Astrocyte (in vitro differentiated cells and primary cell): ENCODE data around the gene ARHGAP9. TPM values are rescaled to one million over a fixed set of nuclear protein-coding genes. Genes with fewer than 3 reads are reported as not detected.

Source experiments
- DNase-seq: peaks from one replicate; pipeline ENCODE4 v3.0.0-alpha.2; 2010; ENCODE audit warnings: low read depth
- FAIRE-seq: peaks from 2 replicates; lab custom pipeline; 2011; peaks lifted over from hg19 to GRCh38; lab: Jason Lieb, UNC
- H2AFZ ChIP-seq: 2 replicates; pipeline ENCODE4 v1.6.0; 2012; ENCODE audit warnings: low read depth, low read length, inconsistent platforms
- H3K27ac ChIP-seq: 2 replicates; pipeline ENCODE4 v1.5.1; 2011; ENCODE audit warnings: low read depth, low read length, inconsistent platforms
- H3K27me3 ChIP-seq: 2 replicates; pipeline ENCODE4 v1.6.0; 2011; ENCODE audit warnings: low read length, inconsistent platforms; ENCODE audit not compliant: insufficient read depth
- H3K36me3 ChIP-seq: 2 replicates; pipeline ENCODE4 v1.5.1; 2011; ENCODE audit warnings: low read length, inconsistent platforms; ENCODE audit not compliant: insufficient read depth
- H3K4me1 ChIP-seq: 2 replicates; pipeline ENCODE4 v1.5.1; 2011; ENCODE audit warnings: low read length, inconsistent platforms; ENCODE audit not compliant: insufficient read depth
- H3K4me2 ChIP-seq: 2 replicates; pipeline ENCODE4 v1.6.0; 2012; ENCODE audit warnings: low read length, inconsistent platforms
- H3K4me3 ChIP-seq: 2 replicates; pipeline ENCODE4 v1.5.1; 2011; ENCODE audit warnings: low read depth, mild to moderate bottlenecking, low read length, inconsistent platforms; ENCODE audit not compliant: insufficient read depth
- H3K79me2 ChIP-seq: 2 replicates; pipeline ENCODE4 v1.6.0; 2012; ENCODE audit warnings: mild to moderate bottlenecking, low read length, inconsistent platforms; ENCODE audit not compliant: insufficient read depth
- H3K9ac ChIP-seq: 2 replicates; pipeline ENCODE4 v1.6.0; 2012; ENCODE audit warnings: mild to moderate bottlenecking, low read length, inconsistent platforms
- H3K9me3 ChIP-seq: 2 replicates; pipeline ENCODE4 v1.5.1; 2012; ENCODE audit warnings: low read depth, mild to moderate bottlenecking, low read length, inconsistent platforms; ENCODE audit not compliant: insufficient read depth
- H4K20me1 ChIP-seq: 2 replicates; pipeline ENCODE4 v1.6.0; 2012; ENCODE audit warnings: low read length, inconsistent platforms; ENCODE audit not compliant: insufficient read depth
- H3K27ac Mint-ChIP-seq: one replicate; pipeline ENCODE4 v1.8.0; 2021; ENCODE audit warnings: mild to moderate bottlenecking, mixed read lengths; ENCODE audit not compliant: unreplicated experiment
- H3K27me3 Mint-ChIP-seq: one replicate; pipeline ENCODE4 v1.8.0; 2021; ENCODE audit warnings: low read depth, mixed read lengths; ENCODE audit not compliant: unreplicated experiment
- H3K36me3 Mint-ChIP-seq: one replicate; pipeline ENCODE4 v1.8.0; 2021; ENCODE audit warnings: low read depth, mixed read lengths; ENCODE audit not compliant: unreplicated experiment
- H3K4me1 Mint-ChIP-seq: one replicate; pipeline ENCODE4 v1.8.0; 2021; ENCODE audit warnings: low read depth, mixed read lengths; ENCODE audit not compliant: unreplicated experiment
- H3K4me3 Mint-ChIP-seq: one replicate; pipeline ENCODE4 v1.8.0; 2021; ENCODE audit warnings: mild to moderate bottlenecking, moderate library complexity, mixed read lengths; ENCODE audit not compliant: unreplicated experiment
- H3K9me3 Mint-ChIP-seq: one replicate; pipeline ENCODE4 v1.8.0; 2021; ENCODE audit warnings: mild to moderate bottlenecking, mixed read lengths; ENCODE audit not compliant: unreplicated experiment
- EZH2 ChIP-seq: IDR thresholded peaks from 2 replicates; pipeline ENCODE4 v1.6.1; 2012; ENCODE audit warnings: mild to moderate bottlenecking, low read length, inconsistent platforms; ENCODE audit not compliant: insufficient read depth
- total RNA-seq: library from RNA; stranded (reverse); gene quantifications from 2 replicates; pipeline ENCODE4 v1.2.1, GENCODE V29; 2021
- TF ChIP-seq, protein P1 (sequence below): IDR thresholded peaks from 2 replicates; pipeline ENCODE4 v1.5.1; 2011; ENCODE audit warnings: low read depth, mild to moderate bottlenecking, inconsistent platforms, low read length, moderate library complexity; ENCODE audit not compliant: insufficient read depth

Gene ARHGAP9
- total RNA-seq, 1 donor from 2014 or later: 3.1 TPM

DNA sequence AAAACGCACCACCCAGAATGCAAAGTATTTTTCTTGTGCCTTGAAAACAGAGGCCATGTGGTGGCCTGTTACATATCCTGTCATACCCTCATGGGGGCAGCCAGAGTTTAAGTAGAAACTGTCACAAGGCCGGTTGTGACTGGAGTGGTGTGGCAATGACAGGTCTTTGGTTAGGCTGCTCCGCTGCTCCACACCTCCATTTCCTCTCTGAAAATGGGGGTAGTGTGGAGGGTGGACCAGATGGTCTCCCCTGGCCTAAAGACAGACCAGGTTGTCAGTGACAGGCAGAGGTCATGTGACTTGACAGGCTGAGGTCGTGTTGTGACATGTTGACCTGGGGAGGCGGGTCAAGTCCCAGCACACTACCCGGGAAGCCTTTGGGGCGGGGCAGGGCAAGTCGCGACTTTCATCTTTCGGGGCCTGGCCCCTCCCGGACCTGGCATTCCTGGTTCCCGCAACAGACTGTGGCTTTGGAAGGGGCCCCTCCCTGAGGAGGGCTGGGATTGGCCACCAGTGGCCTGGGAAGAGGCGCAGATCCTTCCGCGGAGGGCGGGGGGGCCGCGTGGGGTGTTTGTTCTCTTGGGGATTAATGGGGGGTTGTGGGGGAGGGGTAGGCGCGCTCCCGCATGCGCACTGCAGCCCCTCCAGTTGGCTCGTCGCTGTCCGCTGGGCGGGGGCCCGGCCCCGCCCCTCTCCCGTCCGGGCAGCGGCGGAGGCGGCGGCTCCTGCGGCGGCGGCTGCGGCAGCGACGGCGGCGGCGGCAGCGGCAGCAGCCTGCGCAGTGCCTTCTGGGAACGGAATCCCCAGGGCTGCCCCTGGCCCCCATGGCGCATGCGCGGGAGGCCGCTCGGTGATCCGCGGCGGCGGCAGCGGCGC, 42.6 kb upstream of the ARHGAP9 start, which contains the start of gene MBD6:
TSS of gene MBD6 (plus strand) at position 814 of the 876 bp plus-strand sequence. CDS start 1,480 bp downstream, outside the sequence.
- peaks cover 12% of the 10 kb centered on the region for H3K36me3 ChIP-seq
- no peaks in the 10 kb centered on the region for H3K9me3 ChIP-seq
- peak within 1 kb of the TSS; percentile 78 for H3K4me3 ChIP-seq
- H3K27ac ChIP-seq: peak within 1 kb of the TSS; percentile 91
- Mint-ChIP-seq H3K4me3 (peak within 1 kb of the TSS; percentile 93), H3K27me3 (no peaks in the 10 kb centered on the region), H3K9me3 (no peaks in the 10 kb centered on the region), H3K4me1 (peaks cover 41% of the 10 kb centered on the region), H3K27ac (peak within 1 kb of the TSS; percentile 99), H3K36me3 (peaks cover 17% of the 10 kb centered on the region)
- no peak for TF ChIP-seq EZH2
- TF ChIP-seq, protein P1, sequence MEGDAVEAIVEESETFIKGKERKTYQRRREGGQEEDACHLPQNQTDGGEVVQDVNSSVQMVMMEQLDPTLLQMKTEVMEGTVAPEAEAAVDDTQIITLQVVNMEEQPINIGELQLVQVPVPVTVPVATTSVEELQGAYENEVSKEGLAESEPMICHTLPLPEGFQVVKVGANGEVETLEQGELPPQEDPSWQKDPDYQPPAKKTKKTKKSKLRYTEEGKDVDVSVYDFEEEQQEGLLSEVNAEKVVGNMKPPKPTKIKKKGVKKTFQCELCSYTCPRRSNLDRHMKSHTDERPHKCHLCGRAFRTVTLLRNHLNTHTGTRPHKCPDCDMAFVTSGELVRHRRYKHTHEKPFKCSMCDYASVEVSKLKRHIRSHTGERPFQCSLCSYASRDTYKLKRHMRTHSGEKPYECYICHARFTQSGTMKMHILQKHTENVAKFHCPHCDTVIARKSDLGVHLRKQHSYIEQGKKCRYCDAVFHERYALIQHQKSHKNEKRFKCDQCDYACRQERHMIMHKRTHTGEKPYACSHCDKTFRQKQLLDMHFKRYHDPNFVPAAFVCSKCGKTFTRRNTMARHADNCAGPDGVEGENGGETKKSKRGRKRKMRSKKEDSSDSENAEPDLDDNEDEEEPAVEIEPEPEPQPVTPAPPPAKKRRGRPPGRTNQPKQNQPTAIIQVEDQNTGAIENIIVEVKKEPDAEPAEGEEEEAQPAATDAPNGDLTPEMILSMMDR: no peak
- peaks cover 71% of the 10 kb centered on the region for H4K20me1 ChIP-seq
- peaks cover 60% of the 10 kb centered on the region for H3K79me2 ChIP-seq
- FAIRE-seq: no peak
- peaks cover 52% of the 10 kb centered on the region for H3K4me1 ChIP-seq
- DNase-seq: peak; percentile 86
- H3K4me2 ChIP-seq: peak within 1 kb of the TSS; percentile 95
- peak within 1 kb of the TSS; percentile 85 for H3K9ac ChIP-seq
- H3K27me3 ChIP-seq: no peaks in the 10 kb centered on the region
- H2AFZ ChIP-seq: peak within 1 kb of the TSS; percentile 47

GRCh38 chr12:57521525-57522010, 41.9 kb upstream of the ARHGAP9 start:
- Histone ChIP-seq H3K4me2 (peak overlapping the region; percentile 86), H2AFZ (peak overlapping the region; percentile 30), H3K27ac (peak overlapping the region; percentile 91), H3K4me1 (peaks cover 55% of the 10 kb centered on the region), H3K27me3 (no peaks in the 10 kb centered on the region), H3K9ac (peak overlapping the region; percentile 85), H3K9me3 (no peaks in the 10 kb centered on the region), H3K36me3 (peaks cover 17% of the 10 kb centered on the region), H3K79me2 (peaks cover 67% of the 10 kb centered on the region), H3K4me3 (peak overlapping the region; percentile 54), H4K20me1 (peaks cover 71% of the 10 kb centered on the region)
- TF ChIP-seq EZH2: no peak
- TF ChIP-seq, protein P1: no peak
- peaks cover 23% of the 10 kb centered on the region for H3K36me3 Mint-ChIP-seq
- no peaks in the 10 kb centered on the region for H3K27me3 Mint-ChIP-seq
- H3K9me3 Mint-ChIP-seq: no peaks in the 10 kb centered on the region
- DNase-seq (peak; percentile 47), FAIRE-seq (no peak)
- H3K4me3 Mint-ChIP-seq: peak overlapping the region; percentile 83
- peak overlapping the region; percentile 99 for H3K27ac Mint-ChIP-seq
- peaks cover 47% of the 10 kb centered on the region for H3K4me1 Mint-ChIP-seq
